SK-N-SH (cell line): ENCODE results near the gene TMEM117. TPM values are rescaled to one million over a fixed set of nuclear protein-coding genes. Genes with fewer than 3 reads are reported as not detected.

ENCODE experiments used
- CTCF ChIA-PET: fragments of 300-600, 350-600 bp; formaldehyde crosslinking; extraction: SDS; loops from one replicate; lab custom pipeline; 2021; lab: Yijun Ruan, JAX
- POLR2A ChIA-PET: fragments of 350-600 bp; sonication (Branson Sonifier 250); formaldehyde crosslinking; extraction: SDS; loops from one replicate; lab custom pipeline; 2020; ENCODE audit warnings: antibody characterized with exemption, inconsistent platforms; lab: Yijun Ruan, JAX
- DNase-seq: peaks from one replicate; pipeline ENCODE4 v3.0.0; 2012
- H2AFZ ChIP-seq: fragments of 200-600 bp; sonication (generic); 2 replicates; pipeline ENCODE4 v1.8.1; 2016; ENCODE audit warnings: antibody characterized with exemption, mild to moderate bottlenecking, low read depth
- H3F3A ChIP-seq: fragments of 200-600 bp; sonication (generic); replicated peaks from 2 replicates; pipeline ENCODE3; 2016; ENCODE audit warnings: antibody characterized with exemption, mild to moderate bottlenecking; ENCODE audit not compliant: insufficient read depth
- H3K27ac ChIP-seq, 2 experiments: fragments of 200-500 bp in 1 of 2; fragments of 200-600 bp in 1 of 2; sonication (Bioruptor generic) in 1 of 2; sonication (generic), shearing (Covaris generic) in 1 of 2; 2 replicates each; pipeline versions ENCODE4 v1.5.1 to v1.6.1; 2014 to 2016; ENCODE audit warnings: low read depth in 2 of 2, inconsistent platforms in 1 of 2, low read length in 1 of 2, mild to moderate bottlenecking in 1 of 2, mixed read lengths in 1 of 2
- H3K27me3 ChIP-seq: fragments of 200-600 bp; sonication (generic), shearing (Covaris generic); 2 replicates; pipeline ENCODE4 v1.6.1; 2016; ENCODE audit warnings: mixed run types; ENCODE audit not compliant: insufficient read depth
- H3K36me3 ChIP-seq, 2 experiments: fragments of 200-500 bp in 1 of 2; fragments of 200-600 bp in 1 of 2; sonication (Bioruptor generic) in 1 of 2; sonication (generic) in 1 of 2; replicated peaks in 1 of 2; 2 replicates each; pipeline versions ENCODE3 to v1.5.1; 2014 to 2016; ENCODE audit warnings: low read length in 1 of 2, mild to moderate bottlenecking in 1 of 2; ENCODE audit not compliant: insufficient read depth in 2 of 2, control insufficient read depth in 1 of 2
- H3K4me1 ChIP-seq, 2 experiments: fragments of 200-500 bp in 1 of 2; fragments of 200-600 bp in 1 of 2; sonication (Bioruptor generic) in 1 of 2; sonication (generic), shearing (Covaris generic) in 1 of 2; 2 replicates each; pipeline versions ENCODE4 v1.5.1 to v1.6.1; 2014 to 2016; ENCODE audit warnings: low read depth in 1 of 2, low read length in 1 of 2, mixed run types in 1 of 2; ENCODE audit not compliant: insufficient read depth in 2 of 2, control insufficient read depth in 1 of 2
- H3K4me2 ChIP-seq: fragments of 200-600 bp; sonication (generic), shearing (Covaris generic); 2 replicates; pipeline ENCODE4 v1.6.1; 2017; ENCODE audit warnings: mixed run types
- H3K4me3 ChIP-seq, 2 experiments: fragments of 200-500 bp in 1 of 2; fragments of 200-600 bp in 1 of 2; sonication (Bioruptor generic) in 1 of 2; sonication (generic), shearing (Covaris generic) in 1 of 2; 2 replicates each; pipeline versions ENCODE4 v1.5.1 to v1.8.1; 2014 to 2016; ENCODE audit warnings: low read depth in 2 of 2, inconsistent platforms in 1 of 2, low read length in 1 of 2, mild to moderate bottlenecking in 1 of 2, mixed read lengths in 1 of 2, moderate library complexity in 1 of 2
- H3K79me2 ChIP-seq: fragments of 200-600 bp; sonication (generic); 2 replicates; pipeline ENCODE4 v1.8.1; 2017; ENCODE audit warnings: mild to moderate bottlenecking; ENCODE audit not compliant: insufficient read depth
- H3K9ac ChIP-seq: fragments of 200-600 bp; sonication (generic); 2 replicates; pipeline ENCODE4 v1.6.1; 2017; ENCODE audit warnings: mixed run types
- H3K9me2 ChIP-seq: fragments of 200-600 bp; sonication (generic); 2 replicates; pipeline ENCODE4 v1.6.1; 2017; ENCODE audit warnings: mixed run types
- H3K9me3 ChIP-seq: fragments of 200-600 bp; sonication (generic); 2 replicates; pipeline ENCODE4 v1.6.1; 2017; ENCODE audit warnings: mixed run types, mild to moderate bottlenecking, moderate library complexity
- H4K20me1 ChIP-seq: fragments of 200-600 bp; sonication (generic); 2 replicates; pipeline ENCODE4 v1.6.1; 2017; ENCODE audit warnings: mild to moderate bottlenecking, mixed run types; ENCODE audit not compliant: insufficient read depth
- CHD2 ChIP-seq: fragments of 150-350 bp; IDR thresholded peaks from 2 replicates; pipeline ENCODE4 v1.6.1; 2018; ENCODE audit warnings: low read length; ENCODE audit not compliant: partially characterized antibody
- EZH2phosphoT487 ChIP-seq: fragments of 200-600 bp; sonication (generic); IDR thresholded peaks from 2 replicates; pipeline ENCODE4 v1.6.1; 2017; ENCODE audit warnings: low read depth, mixed run types, mild to moderate bottlenecking, antibody characterized with exemption, moderate library complexity, borderline replicate concordance
- FOSL2 ChIP-seq: IDR thresholded peaks from 2 replicates; pipeline ENCODE4 v1.4.0; 2012; ENCODE audit warnings: low read depth, mild to moderate bottlenecking, moderate library complexity, borderline replicate concordance
- FOXJ3 ChIP-seq: sonication (generic); formaldehyde crosslinking; IDR thresholded peaks from 2 replicates; pipeline ENCODE4 v1.5.1; 2020; ENCODE audit warnings: mild to moderate bottlenecking, missing genetic modification reagents
- GABPA ChIP-seq: IDR thresholded peaks from 2 replicates; pipeline ENCODE4 v1.4.0; 2012; ENCODE audit warnings: low read depth, mild to moderate bottlenecking
- JUND ChIP-seq: IDR thresholded peaks from 2 replicates; pipeline ENCODE4 v1.4.0; 2012
- MEF2A ChIP-seq: IDR thresholded peaks from 2 replicates; pipeline ENCODE4 v1.4.0; 2012; ENCODE audit warnings: low read depth, borderline replicate concordance
- RCOR1 ChIP-seq: fragments of 150-350 bp; IDR thresholded peaks from 2 replicates; pipeline ENCODE4 v1.6.1; 2017; ENCODE audit warnings: antibody characterized with exemption, low read length
- RFX5 ChIP-seq: IDR thresholded peaks from 2 replicates; pipeline ENCODE4 v1.6.1; 2012; ENCODE audit warnings: mild to moderate bottlenecking, improper control_type of control experiment, low read length
- SMC3 ChIP-seq: IDR thresholded peaks from 2 replicates; pipeline ENCODE4 v1.6.1; 2012; ENCODE audit warnings: low read depth, low read length, improper control_type of control experiment
- TEAD4 ChIP-seq: IDR thresholded peaks from 2 replicates; pipeline ENCODE4 v1.4.0; 2012; ENCODE audit warnings: mild to moderate bottlenecking, borderline replicate concordance; ENCODE audit not compliant: insufficient read depth
- YY1 ChIP-seq: IDR thresholded peaks from 2 replicates; pipeline ENCODE4 v1.4.0; 2012; ENCODE audit warnings: low read depth, mild to moderate bottlenecking
- WGBS: methylation state at CpG from one replicate; pipeline ENCODE4 v1.1.6; 2017; ENCODE audit warnings: low lambda C conversion rate; 5-methylcytosine and 5-hydroxymethylcytosine counted together
- polyA plus RNA-seq, 3 experiments: library from polyadenylated mRNA; depleted of rRNA; stranded (reverse); fragments of >200 nt; gene quantifications; 2 replicates each; pipeline ENCODE4 v1.2.3, GENCODE V29; 2012
- TF ChIP-seq, protein P1 (sequence below): IDR thresholded peaks from 2 replicates; pipeline ENCODE4 v1.4.0; 2012; ENCODE audit warnings: low read depth, borderline replicate concordance
- TF ChIP-seq, protein P2 (sequence below): fragments of 200-600 bp; sonication (generic); IDR thresholded peaks from 2 replicates; pipeline ENCODE4 v1.6.1; 2017; ENCODE audit warnings: antibody characterized with exemption, mild to moderate bottlenecking, moderate library complexity
- TF ChIP-seq, protein P3 (sequence below): IDR thresholded peaks from 2 replicates; pipeline ENCODE4; 2012

The TMEM117 gene
- polyA plus RNA-seq, 1 of the 3 experiments (the other 2 are of a cell fraction): 0.81 TPM

DNA sequence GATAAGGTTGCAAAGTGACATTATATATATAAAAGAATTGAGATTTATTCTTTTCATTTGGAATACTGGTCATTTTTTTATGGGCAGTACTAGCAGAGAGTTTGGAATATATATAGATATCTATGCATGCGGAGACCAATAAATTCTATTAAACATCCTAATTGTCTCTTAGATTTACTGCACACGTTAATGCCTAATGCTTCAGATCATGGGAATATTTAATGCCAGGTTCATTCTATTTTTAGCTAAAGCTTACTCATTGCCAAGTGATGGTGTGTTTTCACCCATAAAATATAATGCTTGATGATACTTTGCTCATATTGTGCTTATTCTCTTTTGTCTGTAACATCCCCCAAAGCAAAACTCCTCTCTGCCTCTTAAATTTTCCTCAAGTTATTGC is 264.4 kb downstream of the TMEM117 start:
- Histone ChIP-seq H3K4me3 (no peak overlapping the region), H4K20me1 (no peaks in the 10 kb centered on the region), H3F3A (no peaks in the 10 kb centered on the region), H3K4me1 (peaks cover 0 to 2% of the 10 kb centered on the region in 2 experiments; a peak in 2 of 4 replicates), H3K27ac (no peak overlapping the region), H3K4me2 (no peak overlapping the region), H3K9me3 (no peaks in the 10 kb centered on the region), H3K9ac (no peak overlapping the region), H2AFZ (no peak overlapping the region), H3K27me3 (no peaks in the 10 kb centered on the region), H3K36me3 (no peaks in the 10 kb centered on the region), H3K79me2 (no peaks in the 10 kb centered on the region), H3K9me2 (no peaks in the 10 kb centered on the region)
- WGBS: 79% methylated on average over 2 of the region's 2 CpGs
- TF ChIP-seq JUND (no peak), FOXJ3 (CRISPR knock-in tag) (no peak), EZH2phosphoT487 (no peak), CHD2 (no peak), RFX5 (no peak), SMC3 (no peak), FOSL2 (no peak), TEAD4 (no peak), RCOR1 (no peak), YY1 (no peak)
- TF ChIP-seq, protein P1, sequence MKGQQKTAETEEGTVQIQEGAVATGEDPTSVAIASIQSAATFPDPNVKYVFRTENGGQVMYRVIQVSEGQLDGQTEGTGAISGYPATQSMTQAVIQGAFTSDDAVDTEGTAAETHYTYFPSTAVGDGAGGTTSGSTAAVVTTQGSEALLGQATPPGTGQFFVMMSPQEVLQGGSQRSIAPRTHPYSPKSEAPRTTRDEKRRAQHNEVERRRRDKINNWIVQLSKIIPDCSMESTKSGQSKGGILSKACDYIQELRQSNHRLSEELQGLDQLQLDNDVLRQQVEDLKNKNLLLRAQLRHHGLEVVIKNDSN: no peak
- TF ChIP-seq, protein P2, sequence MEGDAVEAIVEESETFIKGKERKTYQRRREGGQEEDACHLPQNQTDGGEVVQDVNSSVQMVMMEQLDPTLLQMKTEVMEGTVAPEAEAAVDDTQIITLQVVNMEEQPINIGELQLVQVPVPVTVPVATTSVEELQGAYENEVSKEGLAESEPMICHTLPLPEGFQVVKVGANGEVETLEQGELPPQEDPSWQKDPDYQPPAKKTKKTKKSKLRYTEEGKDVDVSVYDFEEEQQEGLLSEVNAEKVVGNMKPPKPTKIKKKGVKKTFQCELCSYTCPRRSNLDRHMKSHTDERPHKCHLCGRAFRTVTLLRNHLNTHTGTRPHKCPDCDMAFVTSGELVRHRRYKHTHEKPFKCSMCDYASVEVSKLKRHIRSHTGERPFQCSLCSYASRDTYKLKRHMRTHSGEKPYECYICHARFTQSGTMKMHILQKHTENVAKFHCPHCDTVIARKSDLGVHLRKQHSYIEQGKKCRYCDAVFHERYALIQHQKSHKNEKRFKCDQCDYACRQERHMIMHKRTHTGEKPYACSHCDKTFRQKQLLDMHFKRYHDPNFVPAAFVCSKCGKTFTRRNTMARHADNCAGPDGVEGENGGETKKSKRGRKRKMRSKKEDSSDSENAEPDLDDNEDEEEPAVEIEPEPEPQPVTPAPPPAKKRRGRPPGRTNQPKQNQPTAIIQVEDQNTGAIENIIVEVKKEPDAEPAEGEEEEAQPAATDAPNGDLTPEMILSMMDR: no peak
- TF ChIP-seq, protein P3, sequence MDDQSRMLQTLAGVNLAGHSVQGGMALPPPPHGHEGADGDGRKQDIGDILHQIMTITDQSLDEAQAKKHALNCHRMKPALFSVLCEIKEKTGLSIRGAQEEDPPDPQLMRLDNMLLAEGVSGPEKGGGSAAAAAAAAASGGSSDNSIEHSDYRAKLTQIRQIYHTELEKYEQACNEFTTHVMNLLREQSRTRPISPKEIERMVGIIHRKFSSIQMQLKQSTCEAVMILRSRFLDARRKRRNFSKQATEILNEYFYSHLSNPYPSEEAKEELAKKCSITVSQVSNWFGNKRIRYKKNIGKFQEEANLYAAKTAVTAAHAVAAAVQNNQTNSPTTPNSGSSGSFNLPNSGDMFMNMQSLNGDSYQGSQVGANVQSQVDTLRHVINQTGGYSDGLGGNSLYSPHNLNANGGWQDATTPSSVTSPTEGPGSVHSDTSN: no peak
- ChIA-PET POLR2A (no interaction called here), CTCF (no interaction called here)
- DNase-seq: no peak

DNA sequence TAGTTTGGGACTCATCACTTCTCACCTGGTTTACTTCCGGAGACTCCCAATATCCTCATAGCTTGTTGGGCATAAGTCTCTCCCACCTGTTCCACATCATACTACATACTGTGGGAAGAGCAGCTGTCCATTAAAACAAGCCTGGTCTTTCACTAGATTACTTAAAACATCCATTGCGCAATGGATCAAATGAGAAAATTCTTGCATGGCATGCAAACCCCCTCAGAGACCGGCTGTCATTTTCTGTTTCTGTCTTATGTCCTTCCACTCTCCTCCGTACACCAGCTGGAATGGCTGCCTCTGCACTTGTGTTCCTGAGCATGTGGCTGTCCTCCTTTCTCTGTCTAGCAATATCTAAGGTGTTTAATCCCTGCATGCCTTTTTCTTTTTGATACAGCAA is 265.6 kb downstream of the TMEM117 start:
- no peak overlapping the region for H3K4me2 ChIP-seq
- peaks cover 0 to 2% of the 10 kb centered on the region in 2 experiments; a peak in 2 of 4 replicates for H3K4me1 ChIP-seq
- ChIA-PET POLR2A (no interaction called here), CTCF (no interaction called here)
- no peaks in the 10 kb centered on the region for H3K9me3 ChIP-seq
- no peak overlapping the region for H3K9ac ChIP-seq
- H3K27ac ChIP-seq: no peak overlapping the region
- DNase-seq: no peak
- H3K4me3 ChIP-seq: no peak overlapping the region
- H3F3A ChIP-seq: no peaks in the 10 kb centered on the region
- TF ChIP-seq YY1: no peak
- no peak for TF ChIP-seq GABPA
- TF ChIP-seq MEF2A: no peak
- H4K20me1 ChIP-seq: no peaks in the 10 kb centered on the region
- H3K36me3 ChIP-seq: no peaks in the 10 kb centered on the region
- no peaks in the 10 kb centered on the region for H3K79me2 ChIP-seq
- no peaks in the 10 kb centered on the region for H3K27me3 ChIP-seq
- no peaks in the 10 kb centered on the region for H3K9me2 ChIP-seq
- no peak overlapping the region for H2AFZ ChIP-seq
- WGBS: 72% methylated on average over 4 of the region's 4 CpGs
